KG1 (cell line): ENCODE measurements around the gene SUSD4.
"Not testable (repeated sequence)": the region's sequence is repeated elsewhere in the genome, so short reads cannot be mapped to it uniquely, and the experiment has no call there.

ENCODE experiments used
- DNase-seq: peaks from one replicate; lab custom pipeline; 2025; lab: John Stamatoyannopoulos, UW

The SUSD4 gene

DNA sequence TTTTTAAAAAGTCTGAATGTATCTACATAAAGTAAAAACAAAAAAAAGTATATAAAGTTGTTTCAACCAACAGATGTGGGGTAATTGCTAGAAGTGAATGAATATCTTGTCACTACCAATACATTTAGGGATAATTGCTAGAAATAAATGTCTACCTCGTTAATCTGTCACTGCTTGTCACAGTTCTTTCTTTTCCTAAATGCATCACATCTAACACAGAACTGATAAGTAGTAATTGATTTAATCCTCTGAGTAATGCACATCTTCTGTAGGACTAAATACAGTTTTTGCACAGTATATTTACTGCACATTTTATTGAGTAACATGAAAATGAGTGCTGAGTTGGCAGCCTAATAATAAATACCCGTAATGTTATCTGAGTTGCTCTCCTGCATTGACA lies 72.2 kb downstream of the SUSD4 start:
- DNase-seq = no peak

DNA sequence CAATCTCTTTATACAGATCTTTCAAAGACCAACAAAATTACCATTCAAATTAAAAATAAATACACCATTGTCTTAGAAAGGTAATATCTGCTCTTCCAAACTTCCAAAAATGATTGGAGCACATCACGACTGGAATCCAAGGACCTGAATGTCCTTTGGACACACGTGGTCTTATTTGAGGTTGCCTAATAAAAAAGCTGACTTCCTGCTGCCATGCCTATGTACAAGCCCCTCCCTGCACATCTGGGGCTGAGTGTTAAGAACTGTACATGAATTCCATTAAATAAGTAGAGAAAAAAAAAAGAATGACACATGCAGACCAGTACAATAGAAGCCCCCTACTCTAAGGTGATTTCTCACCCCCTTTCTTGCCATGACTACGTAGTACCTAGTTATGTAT lies 73.6 kb downstream of the SUSD4 start:
- no peak for DNase-seq

DNA sequence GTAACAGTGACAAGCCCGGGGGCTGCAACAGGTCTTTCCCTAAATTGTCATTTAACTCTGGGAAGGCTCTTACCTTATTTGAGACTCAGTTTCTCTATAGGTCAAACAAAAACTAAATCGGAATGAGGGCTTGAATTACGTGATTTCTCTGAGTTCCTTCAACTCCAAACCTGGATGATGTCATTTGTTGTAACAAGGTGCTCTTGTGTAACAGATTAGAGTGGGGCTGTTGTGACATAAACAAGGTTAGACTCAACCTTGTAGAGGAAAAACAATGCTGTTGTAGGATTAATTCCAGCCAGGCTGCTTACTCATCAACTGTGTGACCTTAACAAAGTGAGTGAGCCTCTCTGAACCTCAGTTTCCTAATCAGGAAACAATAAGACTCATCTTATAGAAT lies 74.4 kb downstream of the SUSD4 start:
- DNase-seq = no peak

DNA sequence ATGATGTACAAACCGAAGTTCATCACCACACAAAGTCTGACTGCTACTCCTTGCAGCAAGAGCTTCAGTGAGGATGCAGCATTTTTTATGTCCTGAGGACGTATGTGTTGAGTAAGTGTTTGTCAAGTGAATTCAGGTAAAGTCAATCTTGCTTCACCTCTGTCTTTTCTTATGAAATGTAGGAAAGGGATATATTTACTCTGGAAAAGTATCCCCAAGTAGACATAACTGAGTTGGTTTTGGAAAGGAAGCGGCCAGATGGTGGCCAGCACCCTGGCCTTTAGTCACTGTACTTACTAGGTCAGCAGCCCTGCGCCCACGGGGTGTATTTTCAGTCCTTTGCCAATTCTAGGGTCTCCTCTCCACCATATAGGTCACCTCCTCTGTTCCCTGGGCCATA lies 75.2 kb downstream of the SUSD4 start:
- no peak for DNase-seq

DNA sequence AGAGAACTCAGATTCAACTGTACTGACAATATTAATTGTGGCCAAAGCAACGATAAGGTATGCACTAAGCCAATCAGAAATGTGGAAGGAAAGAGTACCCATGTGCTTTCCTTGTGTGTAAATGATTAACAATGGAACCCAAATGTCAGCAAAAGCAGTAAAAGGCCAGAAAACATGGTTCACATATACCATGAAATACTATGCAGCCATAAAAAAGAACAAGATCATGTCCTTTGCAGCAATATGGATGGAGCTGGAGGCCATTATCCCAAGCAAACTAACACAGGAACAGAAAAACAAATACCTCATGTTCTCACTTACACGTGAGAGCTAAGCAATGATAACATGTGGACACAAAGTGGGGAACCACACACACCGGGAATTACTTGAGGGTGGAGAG lies 78.5 kb downstream of the SUSD4 start:
- no peak for DNase-seq

DNA sequence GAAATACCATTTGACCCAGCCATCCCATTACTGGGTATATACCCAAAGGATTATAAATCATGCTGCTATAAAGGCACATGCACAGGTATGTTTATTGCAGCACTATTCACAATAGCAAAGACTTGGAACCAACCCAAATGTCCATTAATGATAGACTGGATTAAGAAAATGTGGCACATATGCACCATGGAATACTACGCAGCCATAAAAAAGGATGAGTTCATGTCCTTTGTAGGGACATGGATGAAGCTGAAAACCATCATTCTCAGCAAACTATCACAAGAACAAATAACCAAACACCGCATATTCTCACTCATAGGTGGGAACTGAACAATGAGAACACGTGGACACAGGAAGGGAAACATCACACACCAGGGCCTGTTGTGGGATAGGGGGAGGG lies 80.3 kb downstream of the SUSD4 start:
- DNase-seq = not testable (repeated sequence)

DNA sequence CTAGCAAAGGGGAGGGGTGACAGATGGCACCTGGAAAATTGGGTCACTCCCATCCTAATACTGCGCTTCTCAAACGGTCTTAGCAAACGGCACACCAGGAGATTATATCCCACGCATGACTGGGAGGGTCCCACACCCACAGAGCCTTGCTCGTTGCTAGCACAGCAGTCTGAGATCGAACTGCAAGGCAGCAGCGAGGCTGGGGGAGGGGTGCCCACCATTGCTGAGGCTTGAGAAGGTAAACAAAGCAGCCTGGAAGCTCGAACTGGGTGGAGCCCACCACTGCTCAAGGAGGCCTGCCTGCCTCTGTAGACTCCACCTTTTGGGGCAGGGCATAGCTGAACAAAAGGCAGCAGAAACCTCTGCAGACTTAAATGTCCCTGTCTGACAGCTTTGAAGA lies 85.7 kb downstream of the SUSD4 start:
- not testable (repeated sequence) for DNase-seq

DNA sequence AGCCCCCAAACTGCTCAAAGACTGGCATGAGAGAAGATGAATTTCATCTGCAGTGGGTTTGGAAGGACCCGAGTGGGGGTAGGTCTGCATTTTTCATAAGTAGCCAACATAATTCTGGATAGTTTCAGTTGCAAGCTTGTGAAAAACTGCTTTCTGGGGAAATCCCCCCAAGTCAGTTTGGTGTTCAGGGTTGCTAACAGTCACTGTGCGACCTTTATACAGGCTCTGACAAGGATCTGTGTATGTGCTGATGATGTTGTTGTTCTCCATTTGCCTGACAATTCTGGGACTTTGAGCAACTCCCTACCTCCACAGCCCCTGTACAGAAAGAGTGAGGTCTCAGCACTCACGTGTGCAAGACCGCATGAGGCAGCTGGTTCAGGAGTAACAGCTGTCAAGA lies 87.9 kb downstream of the SUSD4 start:
- DNase-seq = no peak

DNA sequence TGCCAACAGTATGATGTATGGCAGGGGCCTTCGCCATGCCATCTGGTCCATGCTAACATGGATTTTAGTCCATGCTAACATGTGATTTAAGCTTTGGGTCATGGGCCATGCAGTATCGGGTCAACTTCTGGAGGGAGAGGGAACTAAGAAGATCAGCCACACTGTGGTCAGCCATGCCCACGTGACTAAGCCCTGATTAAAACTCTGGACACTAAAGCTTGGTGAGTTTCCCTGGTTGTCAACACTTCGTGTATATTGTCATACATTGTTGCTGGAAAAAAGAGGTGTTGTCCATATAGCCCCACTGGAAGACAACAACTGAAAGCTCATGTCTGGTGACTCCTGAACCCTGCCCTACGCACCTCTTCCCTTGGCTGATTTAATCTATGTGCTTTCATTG lies 90.5 kb downstream of the SUSD4 start:
- DNase-seq = no peak

DNA sequence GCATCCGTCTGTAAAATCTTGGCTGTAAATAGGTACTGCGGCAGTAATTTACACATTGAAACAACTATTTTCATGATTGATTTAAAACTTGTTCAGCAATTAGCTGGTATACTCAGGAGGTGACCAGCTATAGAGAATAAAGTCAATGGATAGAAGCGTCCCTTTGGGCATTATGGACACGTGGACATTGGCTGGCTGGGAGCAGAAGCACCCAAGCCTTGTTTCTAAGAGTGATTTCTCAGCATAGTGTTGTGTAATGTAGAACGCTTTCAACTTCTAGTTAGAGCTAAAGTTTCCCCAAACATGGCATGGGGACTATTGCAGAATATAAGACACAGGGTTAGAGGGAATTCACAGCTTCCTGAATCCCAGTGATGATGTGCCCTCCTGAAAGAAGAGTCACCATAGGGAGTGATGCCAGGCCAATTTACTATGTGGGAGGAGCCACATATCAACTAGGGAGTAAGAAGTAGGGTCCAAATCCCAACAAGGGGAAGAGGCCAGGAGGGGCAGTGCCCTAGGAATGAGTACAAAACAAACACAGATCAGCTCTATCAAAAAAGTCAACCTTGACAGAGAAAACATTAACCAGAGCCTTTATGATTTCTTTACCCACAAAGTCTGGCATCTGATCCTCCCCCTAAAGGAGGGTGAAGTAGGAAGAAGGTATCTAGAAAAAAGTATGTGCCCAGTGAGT lies 92.7 kb downstream of the SUSD4 start:
- DNase-seq = no peak

DNA sequence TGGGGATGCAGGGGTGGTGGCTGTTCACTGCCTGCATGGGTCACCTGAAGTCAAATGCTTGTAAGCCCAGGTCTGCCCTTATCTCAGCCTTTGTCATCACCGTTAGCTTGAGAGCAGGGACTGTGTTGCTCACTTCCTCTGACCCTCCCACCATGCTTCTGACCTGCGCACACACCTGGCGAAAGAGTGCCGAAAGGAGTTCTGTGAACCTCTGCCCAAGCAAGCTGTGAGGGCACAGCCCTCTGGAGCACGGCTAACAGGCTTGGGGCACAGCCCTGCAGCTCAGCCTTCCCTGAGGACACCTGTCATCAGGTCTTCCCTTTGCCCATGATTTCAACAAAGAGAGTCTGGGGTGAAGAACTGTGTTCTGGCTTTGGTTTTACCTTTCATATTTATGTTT lies 93.8 kb downstream of the SUSD4 start:
- DNase-seq = no peak

DNA sequence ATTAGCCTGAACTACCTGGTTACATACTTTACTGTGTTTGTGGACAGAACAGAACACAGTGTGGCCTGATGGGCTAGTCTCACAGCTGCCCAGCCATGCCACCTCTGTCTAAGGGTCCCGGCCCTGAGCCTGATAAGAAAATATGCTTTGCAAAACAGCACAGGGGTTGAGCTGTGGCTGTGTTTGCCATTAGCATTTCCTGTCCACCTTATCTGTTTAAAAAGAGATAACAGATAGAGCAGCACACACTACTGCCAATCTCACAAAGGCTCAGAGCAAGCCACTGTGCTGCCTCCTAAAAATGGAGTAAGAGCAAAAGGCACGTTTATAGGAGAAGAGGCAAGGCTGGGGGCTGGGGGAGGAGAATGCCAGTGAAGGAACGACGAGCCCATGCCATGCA lies 95.0 kb downstream of the SUSD4 start:
- no peak for DNase-seq

DNA sequence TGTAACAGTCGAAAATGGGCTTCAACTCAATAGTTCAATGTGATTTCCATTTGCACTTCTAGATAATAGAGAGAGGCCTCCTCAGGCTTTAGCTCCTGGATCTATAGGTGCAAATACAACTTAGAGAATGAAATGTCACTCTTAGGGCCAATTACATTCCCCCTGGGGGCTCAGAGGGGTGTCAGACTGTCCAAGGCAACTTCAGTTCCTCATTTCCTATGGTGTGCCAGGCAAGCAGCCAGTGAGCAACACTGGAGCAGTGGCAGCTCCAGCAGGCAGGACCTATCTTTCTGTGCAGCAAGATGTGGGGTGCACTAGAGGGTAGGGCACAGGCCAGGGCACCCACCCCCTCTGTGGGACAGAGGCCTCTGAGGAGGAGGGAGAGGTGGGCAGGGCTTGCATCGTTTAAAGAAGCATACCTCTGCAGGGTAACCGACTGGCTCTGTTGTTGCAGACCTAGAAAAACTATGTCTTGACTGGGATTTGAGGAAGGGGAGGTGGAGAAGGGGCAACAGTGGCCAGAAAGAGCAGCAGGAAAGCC lies 97.3 kb downstream of the SUSD4 start:
- DNase-seq = no peak

DNA sequence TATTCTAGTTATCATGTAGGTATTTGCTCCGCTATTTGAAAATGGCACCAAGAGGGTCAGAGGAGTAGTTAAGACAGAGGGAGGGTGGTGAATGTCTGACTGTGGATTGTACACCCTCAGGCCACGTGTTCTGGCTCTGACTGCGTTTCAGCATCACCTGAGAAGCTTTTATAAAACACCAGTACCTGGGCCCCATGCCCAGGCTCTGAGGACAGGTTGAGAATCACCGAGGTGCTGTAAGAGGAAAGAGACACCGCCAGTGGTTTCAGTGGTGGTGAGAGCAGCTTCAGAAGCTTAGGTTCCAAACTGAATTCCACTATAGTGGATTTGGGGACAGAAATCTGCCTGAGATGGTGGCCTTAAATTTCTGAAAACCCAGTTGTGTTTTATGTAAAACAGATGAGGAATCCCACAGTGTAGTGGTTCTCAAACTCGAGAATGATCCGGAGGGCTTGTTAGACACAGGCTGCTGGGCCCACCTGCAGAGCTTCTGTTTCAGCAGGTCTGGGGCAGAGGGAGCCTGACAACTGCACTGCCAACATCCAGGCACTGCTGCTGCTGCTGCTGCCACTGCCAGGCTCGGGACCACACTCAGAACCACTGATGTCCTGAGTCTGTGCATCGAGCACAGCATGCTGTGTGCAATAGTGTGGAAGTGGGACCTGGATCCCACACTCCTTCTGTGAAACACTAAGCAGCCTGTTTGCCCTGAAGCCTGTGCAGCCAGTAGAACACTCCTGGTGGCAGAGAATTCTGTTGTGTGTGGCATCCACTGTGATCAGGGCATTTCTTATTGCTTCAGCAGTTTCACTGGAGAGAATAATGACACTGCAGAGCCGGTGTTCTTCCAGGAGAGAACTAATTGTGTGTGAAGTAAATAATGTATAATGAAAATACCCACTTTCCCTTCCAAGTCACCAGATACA lies 98.7 kb downstream of the SUSD4 start:
- DNase-seq = no peak

DNA sequence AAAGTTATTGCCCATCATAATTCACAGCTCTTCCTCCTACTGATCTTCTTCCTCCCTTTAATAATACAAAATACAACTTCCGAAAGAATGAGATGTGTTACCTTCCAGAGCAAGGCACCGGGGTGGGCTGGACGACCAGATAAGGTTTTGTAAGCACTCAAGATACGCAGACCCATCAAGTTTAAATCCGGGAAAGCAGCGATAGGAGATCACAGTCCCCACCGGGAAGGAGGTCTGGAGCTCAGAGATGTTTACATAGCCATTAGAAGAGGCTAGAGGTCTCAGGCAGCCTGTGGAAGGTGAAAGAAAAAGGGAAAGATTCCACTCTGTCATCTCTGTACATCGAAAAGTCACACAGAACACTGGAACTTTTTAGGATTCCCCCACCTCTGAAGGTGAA lies 99.4 kb downstream of the SUSD4 start:
- DNase-seq = no peak

DNA sequence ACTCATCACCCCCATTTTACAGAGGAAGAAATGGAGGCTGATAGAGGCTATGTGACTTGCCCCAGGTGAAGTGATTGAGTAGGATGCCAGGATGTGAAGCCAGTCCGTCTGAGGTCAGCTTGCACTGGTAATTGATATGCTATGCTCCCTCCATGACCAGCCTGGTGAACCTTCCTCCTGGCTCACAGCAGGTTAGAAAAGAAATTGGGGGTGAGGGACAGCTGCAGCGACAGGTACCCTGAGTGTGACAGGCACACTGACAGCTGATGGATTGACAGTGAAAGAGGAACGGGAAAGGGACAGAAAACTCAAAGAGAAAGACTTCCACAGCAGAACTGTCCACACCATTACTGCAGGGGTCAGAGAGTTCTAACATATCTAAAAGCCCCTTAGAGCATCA lies 102.1 kb downstream of the SUSD4 start:
- no peak for DNase-seq

DNA sequence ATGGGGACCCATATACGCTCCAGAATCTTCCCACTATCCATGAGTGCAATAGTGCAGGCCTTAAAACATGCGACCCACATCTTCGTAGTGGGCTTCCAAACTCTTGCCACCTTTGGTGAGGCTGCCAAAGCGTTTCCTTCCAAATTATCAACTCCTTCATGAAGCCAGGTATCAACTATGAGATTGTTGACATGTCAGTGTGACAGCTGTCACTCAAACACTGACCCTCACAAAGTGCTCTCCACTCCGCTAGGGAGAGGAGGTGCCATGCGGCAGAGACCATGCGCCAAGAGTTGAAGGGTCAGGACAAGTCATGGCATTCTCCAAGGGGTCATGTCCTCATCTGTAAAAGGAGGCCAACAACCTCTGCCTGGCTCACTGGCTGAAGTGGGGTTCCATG lies 103.3 kb downstream of the SUSD4 start:
- DNase-seq = no peak

DNA sequence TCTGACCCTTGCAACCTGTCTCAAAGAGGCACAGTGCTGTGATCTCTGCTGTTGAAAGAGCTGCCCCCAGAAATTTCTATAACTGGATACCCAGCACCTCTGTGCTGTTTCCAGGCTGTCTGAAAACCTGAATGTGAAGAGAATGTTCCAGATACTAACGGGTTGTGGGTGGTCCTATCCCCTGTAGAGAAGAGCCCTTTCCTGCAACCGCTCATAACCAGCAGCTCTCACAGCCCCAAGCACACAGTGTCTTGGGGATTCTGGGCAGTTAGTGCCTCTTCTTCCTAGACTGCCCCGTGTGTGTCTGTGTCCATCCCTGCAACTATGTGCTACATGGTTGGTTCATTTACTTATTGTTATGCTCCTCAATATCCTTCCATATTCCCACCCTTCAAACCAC lies 104.5 kb downstream of the SUSD4 start:
- no peak for DNase-seq

DNA sequence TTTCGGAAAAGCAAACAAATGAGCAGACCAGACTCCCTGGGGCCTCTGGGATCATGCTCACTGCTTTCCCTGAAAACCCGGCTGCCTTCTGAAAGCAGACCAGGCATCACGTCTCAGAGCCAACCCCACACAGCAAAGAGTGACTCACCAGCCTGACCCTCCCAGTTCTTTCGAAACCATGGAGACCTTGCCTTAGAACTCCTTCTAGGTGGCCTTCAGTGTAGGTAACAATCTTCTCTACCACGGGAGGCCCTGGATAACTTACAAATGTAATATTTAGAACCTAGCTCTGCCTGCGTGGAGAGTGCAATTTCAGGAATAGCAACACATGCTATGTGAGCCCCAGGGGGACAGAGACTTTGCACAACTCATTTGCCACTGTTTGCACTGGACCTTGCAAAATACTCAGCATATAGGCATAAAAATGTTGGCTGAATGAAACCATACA lies 105.2 kb downstream of the SUSD4 start:
- no peak for DNase-seq

DNA sequence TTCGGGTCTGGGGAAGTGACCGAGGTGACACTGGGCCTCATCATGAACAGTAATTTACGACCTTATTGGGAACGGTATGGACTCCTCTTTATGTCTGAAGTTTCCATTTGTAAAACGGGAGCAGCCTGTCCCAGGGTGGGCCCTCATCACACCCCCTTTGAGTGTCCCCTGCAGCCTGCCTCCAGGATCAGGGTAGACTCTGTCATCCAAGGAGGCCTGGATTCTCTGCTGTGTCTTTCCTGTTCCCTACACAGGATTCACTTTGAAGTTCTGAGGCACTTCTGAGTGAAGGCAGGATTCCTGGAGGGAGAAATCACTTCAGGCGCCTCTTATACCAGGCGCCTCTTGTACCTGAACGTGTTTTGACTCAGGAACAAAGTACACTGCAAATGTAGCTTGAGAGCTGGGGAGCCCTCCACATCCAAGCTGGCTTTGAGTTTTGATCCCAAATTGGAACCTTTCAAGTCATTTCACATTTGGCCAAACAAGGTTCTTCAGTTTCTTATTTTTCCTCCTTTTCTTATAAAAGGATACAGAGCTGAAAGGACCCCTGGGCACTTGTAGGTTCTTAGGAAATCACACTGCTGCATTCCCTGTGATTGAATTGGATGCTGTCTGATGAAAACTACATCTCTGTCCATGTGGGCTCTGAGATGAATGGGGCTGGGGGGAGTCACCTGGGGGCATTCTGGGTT lies 106.0 kb downstream of the SUSD4 start:
- DNase-seq = no peak

DNA sequence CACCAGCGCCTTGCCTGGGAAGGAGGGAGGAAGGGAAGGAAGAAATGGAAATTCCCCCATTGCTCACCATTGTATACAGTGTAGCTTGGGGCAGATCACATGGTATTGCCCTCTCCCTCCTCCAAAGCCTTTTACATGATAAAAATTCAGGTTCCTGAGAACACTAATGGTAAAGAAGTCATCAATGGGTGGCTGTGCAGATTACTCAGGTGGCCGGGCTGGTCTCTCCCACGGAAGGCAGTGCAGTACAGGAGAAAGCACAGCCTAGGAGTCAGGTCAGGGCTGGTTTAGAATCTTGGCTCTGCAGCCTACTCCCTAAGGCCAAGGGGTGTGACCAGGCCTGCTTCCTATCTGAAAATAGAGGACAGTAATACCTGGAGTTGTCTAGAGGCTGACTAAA lies 107.9 kb downstream of the SUSD4 start:
- no peak for DNase-seq

DNA sequence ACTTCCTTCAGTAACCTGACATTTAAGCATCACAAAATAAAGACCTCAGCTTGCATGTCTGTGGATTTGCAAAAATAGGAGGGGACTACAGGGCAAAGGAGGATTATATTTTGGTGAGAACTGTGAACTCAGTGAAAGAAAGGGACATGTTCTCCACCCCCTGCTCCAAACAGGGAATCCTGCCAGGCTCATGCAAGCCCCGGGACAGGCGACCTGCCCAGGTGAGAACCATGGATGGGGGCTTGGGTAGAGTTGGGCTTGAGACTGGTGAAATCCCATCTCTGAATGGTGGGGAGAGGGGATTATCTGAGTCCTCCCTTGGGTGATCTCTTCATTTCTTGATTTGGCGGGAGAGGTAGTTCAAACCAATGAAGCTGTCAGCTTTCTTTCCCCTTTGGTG lies 110.1 kb downstream of the SUSD4 start:
- DNase-seq = no peak

DNA sequence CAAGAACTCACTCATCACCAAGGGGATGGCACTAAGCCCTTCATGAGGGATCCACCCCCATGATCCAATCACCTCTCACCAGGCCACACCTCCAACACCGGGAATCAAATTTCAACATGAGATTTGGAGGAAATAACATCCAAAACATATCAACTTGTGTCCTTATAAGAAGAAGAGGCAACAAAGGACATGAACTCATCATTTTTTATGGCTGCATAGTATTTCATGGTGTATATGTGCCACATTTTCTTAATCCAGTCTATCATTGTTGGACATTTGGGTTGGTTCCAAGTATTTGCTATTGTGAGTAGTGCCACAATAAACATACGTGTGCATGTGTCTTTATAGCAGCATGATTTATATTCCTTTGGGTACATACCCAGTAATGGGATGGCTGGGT lies 112.6 kb downstream of the SUSD4 start:
- DNase-seq = not testable (repeated sequence)
